ENCODE measurements around the gene SIRPA. TPM values are rescaled to one million over a fixed set of nuclear protein-coding genes. Genes with fewer than 3 reads are reported as not detected.

The SIRPA gene
- total RNA-seq, 1 donor from 2014 or later = 25.5 TPM

DNA sequence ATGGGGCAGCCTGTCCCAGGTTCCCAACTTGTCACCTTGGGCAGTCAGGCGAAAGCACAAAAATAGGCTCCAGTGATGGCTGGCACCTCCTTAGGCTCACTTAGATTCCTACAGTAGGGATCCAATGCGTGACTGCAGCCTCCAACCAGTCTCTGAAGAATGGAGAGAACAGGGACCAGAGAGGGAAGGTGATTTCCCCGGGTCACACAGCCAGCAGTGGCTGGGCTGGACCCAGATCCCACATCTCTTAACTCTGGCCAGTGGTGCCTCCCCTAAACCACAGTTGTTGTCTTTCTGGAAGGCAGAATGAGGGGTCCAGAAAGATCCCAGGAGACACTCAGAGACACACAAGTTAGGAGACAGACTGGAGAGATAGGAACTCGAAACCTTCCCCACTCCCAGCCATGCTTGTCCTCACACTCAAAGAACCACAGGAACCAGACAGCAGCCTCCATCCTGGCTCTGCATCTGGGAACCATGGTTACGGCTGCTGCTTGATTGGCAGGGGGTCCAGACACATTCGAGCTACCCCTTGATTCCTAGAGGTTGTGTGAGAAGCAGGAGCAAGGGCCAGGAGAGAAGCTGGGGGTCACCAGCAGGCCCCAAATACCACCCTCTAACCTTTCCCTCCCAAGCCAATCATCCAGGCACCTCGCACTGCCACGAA is 33.1 kb upstream of the SIRPA start:
- Histone ChIP-seq H3K36me3 (no peaks in the 10 kb centered on the region), H3K4me3 (no peak overlapping the region), H3K27ac (replicated peaks) (no peak overlapping the region), H3K9me3 (replicated peaks) (no peaks in the 10 kb centered on the region), H3K27me3 (ENCODE audit: low read depth) (peaks cover 14% of the 10 kb centered on the region), H3K4me1 (no peaks in the 10 kb centered on the region)
- TF ChIP-seq, protein P1, sequence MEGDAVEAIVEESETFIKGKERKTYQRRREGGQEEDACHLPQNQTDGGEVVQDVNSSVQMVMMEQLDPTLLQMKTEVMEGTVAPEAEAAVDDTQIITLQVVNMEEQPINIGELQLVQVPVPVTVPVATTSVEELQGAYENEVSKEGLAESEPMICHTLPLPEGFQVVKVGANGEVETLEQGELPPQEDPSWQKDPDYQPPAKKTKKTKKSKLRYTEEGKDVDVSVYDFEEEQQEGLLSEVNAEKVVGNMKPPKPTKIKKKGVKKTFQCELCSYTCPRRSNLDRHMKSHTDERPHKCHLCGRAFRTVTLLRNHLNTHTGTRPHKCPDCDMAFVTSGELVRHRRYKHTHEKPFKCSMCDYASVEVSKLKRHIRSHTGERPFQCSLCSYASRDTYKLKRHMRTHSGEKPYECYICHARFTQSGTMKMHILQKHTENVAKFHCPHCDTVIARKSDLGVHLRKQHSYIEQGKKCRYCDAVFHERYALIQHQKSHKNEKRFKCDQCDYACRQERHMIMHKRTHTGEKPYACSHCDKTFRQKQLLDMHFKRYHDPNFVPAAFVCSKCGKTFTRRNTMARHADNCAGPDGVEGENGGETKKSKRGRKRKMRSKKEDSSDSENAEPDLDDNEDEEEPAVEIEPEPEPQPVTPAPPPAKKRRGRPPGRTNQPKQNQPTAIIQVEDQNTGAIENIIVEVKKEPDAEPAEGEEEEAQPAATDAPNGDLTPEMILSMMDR (IDR thresholded peaks at IDR 0.05; ENCODE audit: borderline replicate concordance) = no peak
- intact Hi-C loops (cut with micrococcal nuclease) = no loop called here
- no peak for DNase-seq

DNA sequence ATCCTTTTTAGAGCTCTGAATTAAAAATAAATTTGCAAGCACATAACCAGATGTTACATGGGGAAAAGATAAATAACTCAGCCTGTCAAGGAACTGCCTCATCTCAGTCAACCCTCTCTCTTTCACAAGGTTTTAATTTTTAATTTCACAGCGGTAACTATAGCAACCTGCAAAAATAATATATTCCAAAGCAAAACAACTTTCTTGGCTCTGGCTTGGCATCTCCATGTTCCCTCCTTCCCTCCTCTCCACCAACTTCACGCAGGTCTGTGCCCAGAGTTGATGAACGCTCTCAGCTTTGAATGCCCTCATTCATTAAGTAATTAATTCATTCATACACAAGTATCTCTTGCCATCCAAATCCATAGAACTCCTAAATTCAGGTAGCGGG is 32.5 kb upstream of the SIRPA start:
- TF ChIP-seq, protein P1 (IDR thresholded peaks at IDR 0.05; ENCODE audit: borderline replicate concordance) = no peak

DNA sequence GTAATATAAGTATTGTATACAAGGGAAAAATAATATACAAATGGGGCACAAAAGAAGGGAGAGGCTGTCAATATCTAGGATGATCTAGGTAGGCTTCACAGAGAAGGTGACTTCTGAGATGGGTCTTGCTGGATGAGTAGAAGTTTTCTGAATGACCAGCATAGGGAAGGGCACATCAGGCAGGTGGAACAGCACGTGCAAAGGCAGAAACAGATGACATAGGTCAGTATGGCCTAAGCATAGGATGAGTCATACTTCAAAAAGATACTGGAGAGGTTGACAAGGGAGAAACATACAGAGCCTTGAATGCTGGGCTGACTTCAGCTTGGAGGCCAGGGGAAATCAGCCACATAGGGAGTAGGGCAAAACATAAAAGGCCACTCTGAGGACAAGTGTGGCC is 31.9 kb upstream of the SIRPA start:
- no peaks in the 10 kb centered on the region for H3K4me1 ChIP-seq
- H3K9me3 ChIP-seq (replicated peaks) = no peaks in the 10 kb centered on the region
- DNase-seq = no peak
- H3K36me3 ChIP-seq = no peaks in the 10 kb centered on the region
- no peak overlapping the region for H3K27ac ChIP-seq (replicated peaks)
- TF ChIP-seq, protein P1 (IDR thresholded peaks at IDR 0.05; ENCODE audit: borderline replicate concordance) = no peak
- no peak overlapping the region for H3K4me3 ChIP-seq
- H3K27me3 ChIP-seq (ENCODE audit: low read depth) = peaks cover 22% of the 10 kb centered on the region
- intact Hi-C loops (cut with micrococcal nuclease) = no loop called here

More for the DNA sequence above, 32.5 kb upstream of the SIRPA start:
- no peaks in the 10 kb centered on the region for H3K36me3 ChIP-seq
- no peaks in the 10 kb centered on the region for H3K4me1 ChIP-seq
- H3K27ac ChIP-seq (replicated peaks) = no peak overlapping the region
- H3K9me3 ChIP-seq (replicated peaks) = no peaks in the 10 kb centered on the region
- H3K27me3 ChIP-seq (ENCODE audit: low read depth) = peaks cover 19% of the 10 kb centered on the region
- no peak for DNase-seq
- intact Hi-C loops (cut with micrococcal nuclease) = no loop called here
- H3K4me3 ChIP-seq = no peak overlapping the region

DNA sequence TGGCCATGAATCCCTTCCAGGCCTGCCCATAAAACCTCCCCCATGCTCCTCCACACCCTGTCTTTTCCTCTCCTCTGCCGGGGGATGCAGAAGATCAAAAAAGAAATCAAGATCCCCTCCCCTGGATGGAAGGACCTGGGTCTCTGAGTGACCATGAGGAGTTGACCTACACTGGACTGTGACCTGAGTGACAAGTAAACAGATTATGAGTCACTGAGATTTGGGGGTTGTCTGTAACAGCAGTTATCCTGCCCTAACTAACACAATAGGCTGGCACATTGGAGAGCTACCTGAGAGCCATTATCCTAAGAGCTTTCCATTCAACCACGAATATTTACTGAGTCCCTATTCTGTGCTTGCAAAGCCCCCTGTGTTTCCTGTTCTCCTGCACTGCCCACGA is 28.4 kb upstream of the SIRPA start:
- Histone ChIP-seq H3K9me3 (replicated peaks) (no peaks in the 10 kb centered on the region), H3K4me1 (no peaks in the 10 kb centered on the region), H3K4me3 (no peak overlapping the region), H3K27ac (replicated peaks) (no peak overlapping the region), H3K27me3 (ENCODE audit: low read depth) (peaks cover 20% of the 10 kb centered on the region), H3K36me3 (no peaks in the 10 kb centered on the region)
- intact Hi-C loops (cut with micrococcal nuclease) = no loop called here
- TF ChIP-seq, protein P1 (IDR thresholded peaks at IDR 0.05; ENCODE audit: borderline replicate concordance) = no peak
- DNase-seq = no peak

DNA sequence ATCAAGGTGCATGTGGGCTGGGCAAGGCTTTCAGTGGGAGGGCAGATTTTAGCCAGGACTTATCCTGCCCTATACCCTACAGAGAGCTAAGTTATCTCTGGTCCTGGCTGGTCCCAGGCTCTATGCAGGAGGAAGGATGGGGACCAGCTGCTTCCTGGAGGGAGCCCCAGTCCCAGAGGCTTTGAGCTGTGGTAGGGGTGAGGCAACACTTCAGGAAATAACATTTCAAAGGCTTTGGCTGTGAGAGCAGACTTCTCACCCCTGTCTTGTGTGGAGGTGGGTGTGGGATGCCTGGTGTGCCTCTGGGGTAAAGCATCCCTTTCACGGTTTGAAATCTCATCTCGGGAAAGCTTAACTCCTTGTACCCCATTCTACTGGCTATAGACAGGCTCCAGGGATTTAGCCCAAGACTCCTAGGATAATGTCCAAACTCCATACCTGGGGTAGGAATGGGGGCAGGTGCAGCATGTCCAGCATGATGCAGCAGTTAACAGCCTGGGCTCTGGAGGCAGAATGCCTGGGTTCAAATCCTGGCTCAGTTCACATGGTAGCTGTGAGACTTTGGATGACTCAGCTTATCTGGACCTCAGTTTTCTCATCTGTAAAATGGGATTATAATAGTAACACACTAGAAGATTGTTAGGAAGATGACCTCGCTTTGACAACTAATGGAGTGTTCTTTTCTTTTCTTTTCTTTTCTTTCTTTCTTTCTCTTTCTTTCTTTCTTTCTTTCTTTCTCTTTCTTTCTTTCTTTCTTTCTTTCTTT is 27.5 kb upstream of the SIRPA start:
- Histone ChIP-seq H3K4me3 (no peak overlapping the region), H3K4me1 (no peaks in the 10 kb centered on the region), H3K27ac (replicated peaks) (no peak overlapping the region), H3K9me3 (replicated peaks) (no peaks in the 10 kb centered on the region), H3K36me3 (no peaks in the 10 kb centered on the region), H3K27me3 (ENCODE audit: low read depth) (peaks cover 21% of the 10 kb centered on the region)
- TF ChIP-seq, protein P1 (IDR thresholded peaks at IDR 0.05; ENCODE audit: borderline replicate concordance) = no peak
- intact Hi-C loops (cut with micrococcal nuclease) = no loop called here
- DNase-seq = no peak

Measured in left ventricle myocardium inferior (tissue), 1 donor.